Testis (tissue), 3 donors: ENCODE measurements around the gene STIP1. TPM values are rescaled to one million over a fixed set of nuclear protein-coding genes. Genes with fewer than 3 reads are reported as not detected.

Experiments
- DNase-seq: peaks from one replicate; pipeline ENCODE4 v3.0.0-alpha.2; 2019
- H3K27ac ChIP-seq, 2 donors: fragments of 200-600 bp; sonication (generic); one replicate each; pipeline ENCODE4 v1.5.1; 2019
- H3K27me3 ChIP-seq: fragments of 200-600 bp; sonication (generic); one replicate; pipeline ENCODE4 v1.5.1; 2019
- H3K36me3 ChIP-seq: fragments of 200-600 bp; sonication (generic); one replicate; pipeline ENCODE4 v1.5.1; 2017; ENCODE audit warnings: low read depth; ENCODE audit errors: missing control alignments
- H3K4me1 ChIP-seq: fragments of 200-600 bp; sonication (generic); one replicate; pipeline ENCODE4 v1.5.1; 2019
- H3K4me3 ChIP-seq, 2 donors: fragments of 200-600 bp; sonication (generic); one replicate each; pipeline ENCODE4 v1.5.1; 2017 to 2019
- H3K9me3 ChIP-seq: fragments of 200-600 bp; sonication (generic); one replicate; pipeline ENCODE4 v1.5.1; 2017
- CTCF ChIP-seq, 3 experiments: fragments of 450-650 bp in 2 of 3; fragments of 200-600 bp in 1 of 3; sonication (generic) in 1 of 3; IDR thresholded peaks; one replicate each; pipeline ENCODE4 v1.5.1; 2016 to 2019; ENCODE audit warnings: antibody characterized with exemption in 3 of 3, mild to moderate bottlenecking in 2 of 3, moderate library complexity in 1 of 3
- POLR2A ChIP-seq: fragments of 450-650 bp; IDR thresholded peaks from one replicate; pipeline ENCODE4 v1.6.1; 2017; ENCODE audit warnings: antibody characterized with exemption, mild to moderate bottlenecking, moderate library complexity
- WGBS, 2 donors: methylation state at CpG; one replicate each; pipeline ENCODE4 v1.1.5; 2018; 5-methylcytosine and 5-hydroxymethylcytosine counted together
- intact Hi-C: fragments of 100-400 bp; cut with DNase I; formaldehyde crosslinking; loops from one replicate; pipeline ENCODE4 v1.15.1; 2023; ENCODE audit warnings: low total_unique reads
- polyA plus RNA-seq: library from polyadenylated mRNA; stranded (reverse); fragments of 350-450 nt; fragmentation: Illumina TruSeq; extraction: RNeasy Lipid Tissue Mini Kit (QIAGEN cat#74804); gene quantifications from one replicate; pipeline ENCODE4 v1.2.3, GENCODE V29; 2014; ENCODE audit warnings: low read depth, low replicate concordance; ENCODE audit not compliant: insufficient read depth
- total RNA-seq, 2 donors: library from RNA; depleted of rRNA; stranded (reverse); fragments of >200 nt; gene quantifications; one replicate each; pipeline ENCODE4 v1.2.3, GENCODE V29; 2016

STIP1 gene
- total and polyA plus RNA-seq, 3 donors from 2014 or later, result 221 to 267 (median 247) TPM

GRCh38 chr11:64253481-64253880 is 67.5 kb downstream of the STIP1 start:
- no peak for TF ChIP-seq CTCF (IDR thresholded peaks at IDR 0.05)
- TF ChIP-seq POLR2A, result no peak
- Histone ChIP-seq H3K27ac (no peak overlapping the region), H3K4me3 (no peak overlapping the region), H3K4me1 (peaks cover 22% of the 10 kb centered on the region), H3K36me3 (no peaks in the 10 kb centered on the region), H3K27me3 (no peaks in the 10 kb centered on the region), H3K9me3 (no peaks in the 10 kb centered on the region)
- 71 to 78% methylated on average over 2 to 5 of the region's 5 CpGs for WGBS, 2 donors
- no peak for DNase-seq
- intact Hi-C loops, result no loop called here

Other genes with a start within 250 kb of the STIP1 start
- 10 to 100 TPM; 44.8 to 57.5 TPM for gene NAA40, start 247.2 kb upstream of the STIP1 start, total RNA-seq
- 49.7 TPM for gene NAA40, start 247.2 kb upstream of the STIP1 start, polyA plus RNA-seq
- 100 to 1,000 TPM; 438 to 536 TPM for gene COX8A, start 211.6 kb upstream of the STIP1 start, total RNA-seq
- gene COX8A, start 211.6 kb upstream of the STIP1 start, polyA plus RNA-seq, result 212 TPM
- gene OTUB1, start 199.7 kb upstream of the STIP1 start, total RNA-seq, result 100 to 1,000 TPM; 121 to 145 TPM
- gene OTUB1, start 199.7 kb upstream of the STIP1 start, polyA plus RNA-seq, result 115 TPM
- gene FLRT1, start 150.2 kb upstream of the STIP1 start, total RNA-seq, result under 1 TPM; 0.74 to 0.79 TPM
- gene FLRT1, start 150.2 kb upstream of the STIP1 start, polyA plus RNA-seq, result 0.67 TPM
- 10 to 100 TPM; 13.3 to 15.3 TPM for gene MACROD1, start 20.1 kb upstream of the STIP1 start, total RNA-seq
- gene MACROD1, start 20.1 kb upstream of the STIP1 start, polyA plus RNA-seq, result 14.1 TPM
- 1 to 10 TPM; 7.2 to 8.2 TPM for gene FERMT3, start 20.6 kb downstream of the STIP1 start, total RNA-seq
- gene FERMT3, start 20.6 kb downstream of the STIP1 start, polyA plus RNA-seq, result 10.9 TPM
- 10 to 100 TPM; 56.5 to 65.4 TPM for gene TRPT1, start 40.0 kb downstream of the STIP1 start, total RNA-seq
- 93.7 TPM for gene TRPT1, start 40.0 kb downstream of the STIP1 start, polyA plus RNA-seq
- 10 to 100 TPM; 50.9 to 52.7 TPM for gene NUDT22, start 40.1 kb downstream of the STIP1 start, total RNA-seq
- gene NUDT22, start 40.1 kb downstream of the STIP1 start, polyA plus RNA-seq, result 19.0 TPM
- gene DNAJC4, start 44.4 kb downstream of the STIP1 start, total RNA-seq, result 100 to 1,000 TPM; 105 to 254 TPM
- gene DNAJC4, start 44.4 kb downstream of the STIP1 start, polyA plus RNA-seq, result 303 TPM
- gene VEGFB, start 48.4 kb downstream of the STIP1 start, total RNA-seq, result 10 to 100 TPM; 19.1 to 47.8 TPM
- 57.3 TPM for gene VEGFB, start 48.4 kb downstream of the STIP1 start, polyA plus RNA-seq
- gene FKBP2, start 54.9 kb downstream of the STIP1 start, total RNA-seq, result 100 to 1,000 TPM; 151 to 159 TPM
- 159 TPM for gene FKBP2, start 54.9 kb downstream of the STIP1 start, polyA plus RNA-seq
- gene PPP1R14B, start 60.8 kb downstream of the STIP1 start, total RNA-seq, result 10 to 100 TPM; 53.4 to 67.3 TPM
- gene PPP1R14B, start 60.8 kb downstream of the STIP1 start, polyA plus RNA-seq, result 72.0 TPM
- 10 to 100 TPM; 29.6 to 45.4 TPM for gene PLCB3, start 65.4 kb downstream of the STIP1 start, total RNA-seq
- gene PLCB3, start 65.4 kb downstream of the STIP1 start, polyA plus RNA-seq, result 14.2 TPM
- gene BAD, start 98.5 kb downstream of the STIP1 start, total RNA-seq, result 100 to 1,000 TPM in 1 of 2 donors, 10 to 100 TPM in 1; 88.7 to 110 TPM
- 85.2 TPM for gene BAD, start 98.5 kb downstream of the STIP1 start, polyA plus RNA-seq
- 100 to 1,000 TPM; 204 to 230 TPM for gene GPR137, start 99.7 kb downstream of the STIP1 start, total RNA-seq
- 390 TPM for gene GPR137, start 99.7 kb downstream of the STIP1 start, polyA plus RNA-seq
- under 1 TPM in 1 of 2 donors, not detected in 1; 0.24 TPM for gene KCNK4, start 105.1 kb downstream of the STIP1 start, total RNA-seq
- gene KCNK4, start 105.1 kb downstream of the STIP1 start, polyA plus RNA-seq, result not detected
- 100 to 1,000 TPM; 278 to 484 TPM for gene CATSPERZ, start 114.2 kb downstream of the STIP1 start, total RNA-seq
- gene CATSPERZ, start 114.2 kb downstream of the STIP1 start, polyA plus RNA-seq, result 1,116 TPM
- 10 to 100 TPM; 19.3 to 22.0 TPM for gene ESRRA, start 119.4 kb downstream of the STIP1 start, total RNA-seq
- gene ESRRA, start 119.4 kb downstream of the STIP1 start, polyA plus RNA-seq, result 13.7 TPM
- 100 to 1,000 TPM; 303 to 340 TPM for gene TRMT112, start 131.4 kb downstream of the STIP1 start, total RNA-seq
- 275 TPM for gene TRMT112, start 131.4 kb downstream of the STIP1 start, polyA plus RNA-seq
- 100 to 1,000 TPM; 189 to 271 TPM for gene PRDX5, start 131.9 kb downstream of the STIP1 start, total RNA-seq
- gene PRDX5, start 131.9 kb downstream of the STIP1 start, polyA plus RNA-seq, result 287 TPM
- 10 to 100 TPM; 16.6 to 23.5 TPM for gene CCDC88B, start 154.0 kb downstream of the STIP1 start, total RNA-seq
- gene CCDC88B, start 154.0 kb downstream of the STIP1 start, polyA plus RNA-seq, result 28.5 TPM
- 10 to 100 TPM; 15.6 TPM for gene RPS6KA4, start 173.0 kb downstream of the STIP1 start, total RNA-seq
- gene RPS6KA4, start 173.0 kb downstream of the STIP1 start, polyA plus RNA-seq, result 9.2 TPM